ENCODE measurements around the gene NRXN3.

DNA sequence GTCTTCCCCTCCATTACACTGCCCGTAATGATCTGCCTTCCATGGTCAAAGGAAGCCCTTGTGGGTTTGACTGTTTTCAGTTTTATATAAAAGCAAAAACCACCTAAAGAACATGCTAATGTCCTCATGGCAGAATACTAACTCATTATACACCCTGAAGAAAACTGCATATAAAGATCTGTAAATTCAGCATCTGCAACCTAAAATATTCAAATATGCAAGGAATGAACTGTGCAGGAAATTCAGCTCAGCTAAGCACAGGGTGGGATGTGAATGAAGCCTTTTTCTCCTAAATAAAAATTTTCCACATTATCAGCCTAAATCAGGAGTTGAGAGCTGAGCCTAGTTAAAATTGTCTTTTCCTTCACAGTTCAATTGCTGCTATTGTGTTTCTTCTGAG lies 128.1 kb downstream of the NRXN3 start:
- TF ChIP-seq, protein P1, sequence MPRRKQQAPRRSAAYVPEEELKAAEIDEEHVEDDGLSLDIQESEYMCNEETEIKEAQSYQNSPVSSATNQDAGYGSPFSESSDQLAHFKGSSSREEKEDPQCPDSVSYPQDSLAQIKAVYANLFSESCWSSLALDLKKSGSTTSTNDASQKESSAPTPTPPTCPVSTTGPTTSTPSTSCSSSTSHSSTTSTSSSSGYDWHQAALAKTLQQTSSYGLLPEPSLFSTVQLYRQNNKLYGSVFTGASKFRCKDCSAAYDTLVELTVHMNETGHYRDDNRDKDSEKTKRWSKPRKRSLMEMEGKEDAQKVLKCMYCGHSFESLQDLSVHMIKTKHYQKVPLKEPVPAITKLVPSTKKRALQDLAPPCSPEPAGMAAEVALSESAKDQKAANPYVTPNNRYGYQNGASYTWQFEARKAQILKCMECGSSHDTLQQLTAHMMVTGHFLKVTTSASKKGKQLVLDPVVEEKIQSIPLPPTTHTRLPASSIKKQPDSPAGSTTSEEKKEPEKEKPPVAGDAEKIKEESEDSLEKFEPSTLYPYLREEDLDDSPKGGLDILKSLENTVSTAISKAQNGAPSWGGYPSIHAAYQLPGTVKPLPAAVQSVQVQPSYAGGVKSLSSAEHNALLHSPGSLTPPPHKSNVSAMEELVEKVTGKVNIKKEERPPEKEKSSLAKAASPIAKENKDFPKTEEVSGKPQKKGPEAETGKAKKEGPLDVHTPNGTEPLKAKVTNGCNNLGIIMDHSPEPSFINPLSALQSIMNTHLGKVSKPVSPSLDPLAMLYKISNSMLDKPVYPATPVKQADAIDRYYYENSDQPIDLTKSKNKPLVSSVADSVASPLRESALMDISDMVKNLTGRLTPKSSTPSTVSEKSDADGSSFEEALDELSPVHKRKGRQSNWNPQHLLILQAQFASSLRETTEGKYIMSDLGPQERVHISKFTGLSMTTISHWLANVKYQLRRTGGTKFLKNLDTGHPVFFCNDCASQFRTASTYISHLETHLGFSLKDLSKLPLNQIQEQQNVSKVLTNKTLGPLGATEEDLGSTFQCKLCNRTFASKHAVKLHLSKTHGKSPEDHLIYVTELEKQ (tag by site-specific recombination; IDR thresholded peaks at IDR 0.05; ENCODE audit: borderline replicate concordance) = no peak
- no peak for TF ChIP-seq ZNF292 (tag by site-specific recombination; IDR thresholded peaks at IDR 0.05; ENCODE audit: borderline replicate concordance, low read depth)
- TF ChIP-seq, protein P2, sequence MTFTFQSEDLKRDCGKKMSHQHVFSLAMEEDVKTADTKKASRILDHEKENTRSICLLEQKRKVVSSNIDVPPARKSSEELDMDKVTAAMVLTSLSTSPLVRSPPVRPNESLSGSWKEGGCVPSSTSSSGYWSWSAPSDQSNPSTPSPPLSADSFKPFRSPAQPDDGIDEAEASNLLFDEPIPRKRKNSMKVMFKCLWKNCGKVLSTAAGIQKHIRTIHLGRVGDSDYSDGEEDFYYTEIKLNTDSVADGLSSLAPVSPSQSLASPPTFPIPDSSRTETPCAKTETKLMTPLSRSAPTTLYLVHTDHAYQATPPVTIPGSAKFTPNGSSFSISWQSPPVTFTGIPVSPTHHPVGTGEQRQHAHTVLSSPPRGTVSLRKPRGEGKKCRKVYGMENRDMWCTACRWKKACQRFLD (tag by site-specific recombination; IDR thresholded peaks at IDR 0.05) = no peak
- TF ChIP-seq ZNF76 (tag by site-specific recombination; IDR thresholded peaks at IDR 0.05; ENCODE audit: borderline replicate concordance, low read depth) = no peak
- TF ChIP-seq, protein P3, sequence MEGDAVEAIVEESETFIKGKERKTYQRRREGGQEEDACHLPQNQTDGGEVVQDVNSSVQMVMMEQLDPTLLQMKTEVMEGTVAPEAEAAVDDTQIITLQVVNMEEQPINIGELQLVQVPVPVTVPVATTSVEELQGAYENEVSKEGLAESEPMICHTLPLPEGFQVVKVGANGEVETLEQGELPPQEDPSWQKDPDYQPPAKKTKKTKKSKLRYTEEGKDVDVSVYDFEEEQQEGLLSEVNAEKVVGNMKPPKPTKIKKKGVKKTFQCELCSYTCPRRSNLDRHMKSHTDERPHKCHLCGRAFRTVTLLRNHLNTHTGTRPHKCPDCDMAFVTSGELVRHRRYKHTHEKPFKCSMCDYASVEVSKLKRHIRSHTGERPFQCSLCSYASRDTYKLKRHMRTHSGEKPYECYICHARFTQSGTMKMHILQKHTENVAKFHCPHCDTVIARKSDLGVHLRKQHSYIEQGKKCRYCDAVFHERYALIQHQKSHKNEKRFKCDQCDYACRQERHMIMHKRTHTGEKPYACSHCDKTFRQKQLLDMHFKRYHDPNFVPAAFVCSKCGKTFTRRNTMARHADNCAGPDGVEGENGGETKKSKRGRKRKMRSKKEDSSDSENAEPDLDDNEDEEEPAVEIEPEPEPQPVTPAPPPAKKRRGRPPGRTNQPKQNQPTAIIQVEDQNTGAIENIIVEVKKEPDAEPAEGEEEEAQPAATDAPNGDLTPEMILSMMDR (tag by site-specific recombination; IDR thresholded peaks at IDR 0.05) = no peak
- TF ChIP-seq ZBTB21 (tag by site-specific recombination; IDR thresholded peaks at IDR 0.05) = no peak
- TF ChIP-seq, protein P4, sequence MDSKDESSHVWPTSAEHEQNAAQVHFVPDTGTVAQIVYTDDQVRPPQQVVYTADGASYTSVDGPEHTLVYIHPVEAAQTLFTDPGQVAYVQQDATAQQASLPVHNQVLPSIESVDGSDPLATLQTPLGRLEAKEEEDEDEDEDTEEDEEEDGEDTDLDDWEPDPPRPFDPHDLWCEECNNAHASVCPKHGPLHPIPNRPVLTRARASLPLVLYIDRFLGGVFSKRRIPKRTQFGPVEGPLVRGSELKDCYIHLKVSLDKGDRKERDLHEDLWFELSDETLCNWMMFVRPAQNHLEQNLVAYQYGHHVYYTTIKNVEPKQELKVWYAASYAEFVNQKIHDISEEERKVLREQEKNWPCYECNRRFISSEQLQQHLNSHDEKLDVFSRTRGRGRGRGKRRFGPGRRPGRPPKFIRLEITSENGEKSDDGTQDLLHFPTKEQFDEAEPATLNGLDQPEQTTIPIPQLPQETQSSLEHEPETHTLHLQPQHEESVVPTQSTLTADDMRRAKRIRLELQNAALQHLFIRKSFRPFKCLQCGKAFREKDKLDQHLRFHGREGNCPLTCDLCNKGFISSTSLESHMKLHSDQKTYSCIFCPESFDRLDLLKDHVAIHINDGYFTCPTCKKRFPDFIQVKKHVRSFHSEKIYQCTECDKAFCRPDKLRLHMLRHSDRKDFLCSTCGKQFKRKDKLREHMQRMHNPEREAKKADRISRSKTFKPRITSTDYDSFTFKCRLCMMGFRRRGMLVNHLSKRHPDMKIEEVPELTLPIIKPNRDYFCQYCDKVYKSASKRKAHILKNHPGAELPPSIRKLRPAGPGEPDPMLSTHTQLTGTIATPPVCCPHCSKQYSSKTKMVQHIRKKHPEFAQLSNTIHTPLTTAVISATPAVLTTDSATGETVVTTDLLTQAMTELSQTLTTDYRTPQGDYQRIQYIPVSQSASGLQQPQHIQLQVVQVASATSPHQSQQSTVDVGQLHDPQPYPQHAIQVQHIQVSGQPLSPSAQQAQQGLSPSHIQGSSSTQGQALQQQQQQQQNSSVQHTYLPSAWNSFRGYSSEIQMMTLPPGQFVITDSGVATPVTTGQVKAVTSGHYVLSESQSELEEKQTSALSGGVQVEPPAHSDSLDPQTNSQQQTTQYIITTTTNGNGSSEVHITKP (tag by site-specific recombination; IDR thresholded peaks at IDR 0.05) = no peak
- TF ChIP-seq ZNF560 (tag by site-specific recombination; IDR thresholded peaks at IDR 0.05; ENCODE audit: borderline replicate concordance) = no peak
- TF ChIP-seq, protein P5, sequence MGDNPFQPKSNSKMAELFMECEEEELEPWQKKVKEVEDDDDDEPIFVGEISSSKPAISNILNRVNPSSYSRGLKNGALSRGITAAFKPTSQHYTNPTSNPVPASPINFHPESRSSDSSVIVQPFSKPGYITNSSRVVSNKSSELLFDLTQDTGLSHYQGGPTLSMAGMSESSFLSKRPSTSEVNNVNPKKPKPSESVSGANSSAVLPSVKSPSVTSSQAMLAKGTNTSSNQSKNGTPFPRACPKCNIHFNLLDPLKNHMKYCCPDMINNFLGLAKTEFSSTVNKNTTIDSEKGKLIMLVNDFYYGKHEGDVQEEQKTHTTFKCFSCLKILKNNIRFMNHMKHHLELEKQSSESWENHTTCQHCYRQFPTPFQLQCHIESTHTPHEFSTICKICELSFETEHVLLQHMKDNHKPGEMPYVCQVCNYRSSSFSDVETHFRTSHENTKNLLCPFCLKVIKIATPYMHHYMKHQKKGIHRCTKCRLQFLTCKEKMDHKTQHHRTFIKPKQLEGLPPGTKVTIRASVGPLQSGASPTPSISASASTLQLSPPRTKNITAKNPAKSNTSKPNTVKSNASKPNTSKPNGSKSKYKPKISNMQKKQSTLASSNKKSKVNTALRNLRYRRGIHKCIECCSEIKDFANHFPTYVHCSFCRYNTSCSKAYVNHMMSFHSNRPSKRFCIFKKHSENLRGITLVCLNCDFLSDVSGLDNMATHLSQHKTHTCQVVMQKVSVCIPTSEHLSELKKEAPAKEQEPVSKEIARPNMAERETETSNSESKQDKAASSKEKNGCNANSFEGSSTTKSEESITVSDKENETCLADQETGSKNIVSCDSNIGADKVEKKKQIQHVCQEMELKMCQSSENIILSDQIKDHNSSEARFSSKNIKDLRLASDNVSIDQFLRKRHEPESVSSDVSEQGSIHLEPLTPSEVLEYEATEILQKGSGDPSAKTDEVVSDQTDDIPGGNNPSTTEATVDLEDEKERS (tag by site-specific recombination; IDR thresholded peaks at IDR 0.05) = no peak
- TF ChIP-seq, protein P6, sequence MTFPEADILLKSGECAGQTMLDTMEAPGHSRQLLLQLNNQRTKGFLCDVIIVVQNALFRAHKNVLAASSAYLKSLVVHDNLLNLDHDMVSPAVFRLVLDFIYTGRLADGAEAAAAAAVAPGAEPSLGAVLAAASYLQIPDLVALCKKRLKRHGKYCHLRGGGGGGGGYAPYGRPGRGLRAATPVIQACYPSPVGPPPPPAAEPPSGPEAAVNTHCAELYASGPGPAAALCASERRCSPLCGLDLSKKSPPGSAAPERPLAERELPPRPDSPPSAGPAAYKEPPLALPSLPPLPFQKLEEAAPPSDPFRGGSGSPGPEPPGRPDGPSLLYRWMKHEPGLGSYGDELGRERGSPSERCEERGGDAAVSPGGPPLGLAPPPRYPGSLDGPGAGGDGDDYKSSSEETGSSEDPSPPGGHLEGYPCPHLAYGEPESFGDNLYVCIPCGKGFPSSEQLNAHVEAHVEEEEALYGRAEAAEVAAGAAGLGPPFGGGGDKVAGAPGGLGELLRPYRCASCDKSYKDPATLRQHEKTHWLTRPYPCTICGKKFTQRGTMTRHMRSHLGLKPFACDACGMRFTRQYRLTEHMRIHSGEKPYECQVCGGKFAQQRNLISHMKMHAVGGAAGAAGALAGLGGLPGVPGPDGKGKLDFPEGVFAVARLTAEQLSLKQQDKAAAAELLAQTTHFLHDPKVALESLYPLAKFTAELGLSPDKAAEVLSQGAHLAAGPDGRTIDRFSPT (tag by site-specific recombination; IDR thresholded peaks at IDR 0.05) = no peak
- TF ChIP-seq ZFP37 (tag by site-specific recombination; IDR thresholded peaks at IDR 0.05) = no peak
- no peak for TF ChIP-seq ZNF747 (tag by site-specific recombination; IDR thresholded peaks at IDR 0.05)
- TF ChIP-seq BCL11A (tag by site-specific recombination; IDR thresholded peaks at IDR 0.05; ENCODE audit: low read depth) = no peak
